Loucy (cell line): Measurements from ENCODE around the gene CCDC69.

Experiments used
- H2AFZ ChIP-seq: fragments of 200-600 bp; sonication (generic); 2 replicates; pipeline ENCODE4 v1.6.0; 2016; ENCODE audit warnings: antibody characterized with exemption, mild to moderate bottlenecking, low read length, moderate library complexity
- H3F3A ChIP-seq: fragments of 200-600 bp; 2 replicates; pipeline ENCODE4 v1.6.0; 2016; ENCODE audit warnings: antibody characterized with exemption, low read depth, mild to moderate bottlenecking
- H3K27me3 ChIP-seq: fragments of 200-600 bp; sonication (generic); 2 replicates; pipeline ENCODE4 v1.6.1; 2014; ENCODE audit warnings: low read length, mild to moderate bottlenecking; ENCODE audit not compliant: insufficient read depth, poor library complexity, severe bottlenecking
- H3K36me3 ChIP-seq: fragments of 200-600 bp; sonication (generic); 2 replicates; pipeline ENCODE4 v1.6.1; 2016; ENCODE audit warnings: low read length; ENCODE audit not compliant: insufficient read depth
- H3K4me1 ChIP-seq: fragments of 200-600 bp; sonication (generic); 2 replicates; pipeline ENCODE4 v1.5.1; 2014; ENCODE audit warnings: low read length, mild to moderate bottlenecking; ENCODE audit not compliant: insufficient read depth, poor library complexity, severe bottlenecking
- H3K4me2 ChIP-seq: fragments of 200-600 bp; sonication (generic); 2 replicates; pipeline ENCODE4 v1.6.0; 2014; ENCODE audit warnings: antibody characterized with exemption, low read length, low read depth, mild to moderate bottlenecking; ENCODE audit not compliant: poor library complexity, severe bottlenecking
- H3K4me3 ChIP-seq: fragments of 200-600 bp; sonication (generic); 2 replicates; pipeline ENCODE4 v1.5.1; 2014; ENCODE audit warnings: low read length, mild to moderate bottlenecking, mixed read lengths; ENCODE audit not compliant: poor library complexity, severe bottlenecking
- H3K79me2 ChIP-seq: fragments of 200-600 bp; sonication (generic); 2 replicates; pipeline ENCODE4 v1.6.1; 2014; ENCODE audit warnings: low read length; ENCODE audit not compliant: insufficient read depth
- H3K9ac ChIP-seq: fragments of 200-600 bp; sonication (generic); 2 replicates; pipeline ENCODE4 v1.6.0; 2014; ENCODE audit warnings: mild to moderate bottlenecking, low read depth, low read length, moderate library complexity; ENCODE audit not compliant: poor library complexity, severe bottlenecking
- H3K9me2 ChIP-seq: fragments of 200-600 bp; sonication (generic); replicated peaks from 2 replicates; pipeline ENCODE4 v1.6.1; 2016; ENCODE audit warnings: low read depth, low read length, mixed read lengths
- H3K9me3 ChIP-seq: fragments of 200-600 bp; sonication (generic); 2 replicates; pipeline ENCODE4 v1.6.1; 2014; ENCODE audit warnings: mild to moderate bottlenecking, antibody characterized with exemption, low read length, low read depth; ENCODE audit not compliant: insufficient read depth
- H4K20me1 ChIP-seq: fragments of 200-600 bp; sonication (generic); 2 replicates; pipeline ENCODE4 v1.6.0; 2014; ENCODE audit warnings: antibody characterized with exemption, low read length, mild to moderate bottlenecking; ENCODE audit not compliant: insufficient read depth, poor library complexity, severe bottlenecking
- EZH2phosphoT487 ChIP-seq: fragments of 200-600 bp; IDR thresholded peaks from 2 replicates; pipeline ENCODE4 v1.6.1; 2018; ENCODE audit warnings: antibody characterized with exemption, mild to moderate bottlenecking, moderate library complexity, borderline replicate concordance
- TF ChIP-seq, protein P1 (sequence below): fragments of 200-600 bp; sonication (generic); conservative IDR thresholded peaks from 2 replicates; pipeline ENCODE4 v1.5.1; 2014; ENCODE audit warnings: mild to moderate bottlenecking, antibody characterized with exemption, low read length

The CCDC69 gene

GRCh38 chr5:151147033-151147432 lies 76.9 kb downstream of the CCDC69 start:
- Histone ChIP-seq H3K4me2 (no peak overlapping the region), H3K79me2 (peaks cover 96% of the 10 kb centered on the region), H3K36me3 (peaks cover 60% of the 10 kb centered on the region), H3K9ac (no peak overlapping the region), H3K4me3 (no peak overlapping the region), H3K9me3 (no peaks in the 10 kb centered on the region), H3K27me3 (no peaks in the 10 kb centered on the region), H2AFZ (no peak overlapping the region), H3F3A (peaks cover 9% of the 10 kb centered on the region), H4K20me1 (peaks cover 22% of the 10 kb centered on the region), H3K4me1 (peaks cover 47% of the 10 kb centered on the region), H3K9me2 (no peaks in the 10 kb centered on the region)
- no peak for TF ChIP-seq EZH2phosphoT487
- TF ChIP-seq, protein P1, sequence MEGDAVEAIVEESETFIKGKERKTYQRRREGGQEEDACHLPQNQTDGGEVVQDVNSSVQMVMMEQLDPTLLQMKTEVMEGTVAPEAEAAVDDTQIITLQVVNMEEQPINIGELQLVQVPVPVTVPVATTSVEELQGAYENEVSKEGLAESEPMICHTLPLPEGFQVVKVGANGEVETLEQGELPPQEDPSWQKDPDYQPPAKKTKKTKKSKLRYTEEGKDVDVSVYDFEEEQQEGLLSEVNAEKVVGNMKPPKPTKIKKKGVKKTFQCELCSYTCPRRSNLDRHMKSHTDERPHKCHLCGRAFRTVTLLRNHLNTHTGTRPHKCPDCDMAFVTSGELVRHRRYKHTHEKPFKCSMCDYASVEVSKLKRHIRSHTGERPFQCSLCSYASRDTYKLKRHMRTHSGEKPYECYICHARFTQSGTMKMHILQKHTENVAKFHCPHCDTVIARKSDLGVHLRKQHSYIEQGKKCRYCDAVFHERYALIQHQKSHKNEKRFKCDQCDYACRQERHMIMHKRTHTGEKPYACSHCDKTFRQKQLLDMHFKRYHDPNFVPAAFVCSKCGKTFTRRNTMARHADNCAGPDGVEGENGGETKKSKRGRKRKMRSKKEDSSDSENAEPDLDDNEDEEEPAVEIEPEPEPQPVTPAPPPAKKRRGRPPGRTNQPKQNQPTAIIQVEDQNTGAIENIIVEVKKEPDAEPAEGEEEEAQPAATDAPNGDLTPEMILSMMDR: no peak

GRCh38 chr5:151146061-151146460 lies 77.8 kb downstream of the CCDC69 start:
- H4K20me1 ChIP-seq: peaks cover 28% of the 10 kb centered on the region
- H3K36me3 ChIP-seq: peaks cover 69% of the 10 kb centered on the region
- peaks cover 5% of the 10 kb centered on the region; the same call in 1 of the 2 replicates for H3F3A ChIP-seq
- no peak overlapping the region for H3K4me2 ChIP-seq
- TF ChIP-seq, protein P1: no peak
- TF ChIP-seq EZH2phosphoT487: no peak
- H3K9ac ChIP-seq: no peak overlapping the region
- H3K4me1 ChIP-seq: peaks cover 37% of the 10 kb centered on the region
- H3K27me3 ChIP-seq: no peaks in the 10 kb centered on the region
- peaks cover 96% of the 10 kb centered on the region for H3K79me2 ChIP-seq
- H3K9me3 ChIP-seq: no peaks in the 10 kb centered on the region
- no peaks in the 10 kb centered on the region for H3K9me2 ChIP-seq
- H3K4me3 ChIP-seq: no peak overlapping the region
- H2AFZ ChIP-seq: no peak overlapping the region

DNA sequence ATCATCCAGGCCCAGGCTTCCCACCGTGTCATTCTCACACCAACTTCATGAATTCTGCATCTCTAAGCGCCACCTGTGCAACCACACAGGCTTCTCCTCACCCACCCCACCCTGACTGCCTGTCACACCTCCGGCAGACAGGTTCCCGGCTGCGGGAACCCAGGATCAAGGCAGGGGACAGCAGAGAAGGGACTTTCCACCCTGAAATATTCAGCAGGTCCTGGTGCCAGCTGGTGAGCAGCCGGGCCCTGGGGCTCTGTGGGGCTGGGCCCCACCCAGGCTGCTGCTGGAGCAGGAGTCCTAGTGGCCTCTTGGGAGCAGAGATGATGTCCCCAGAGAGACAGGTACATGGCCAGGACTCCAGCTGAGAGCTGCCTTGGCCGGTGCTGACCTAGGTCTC lies 79.0 kb downstream of the CCDC69 start:
- Histone ChIP-seq H3K36me3 (peaks cover 77% of the 10 kb centered on the region), H3K4me1 (peaks cover 27% of the 10 kb centered on the region), H3K4me2 (no peak overlapping the region)

More for the DNA sequence above, 79.0 kb downstream of the CCDC69 start:
- Histone ChIP-seq H3F3A (no peaks in the 10 kb centered on the region), H3K4me3 (no peak overlapping the region), H3K9me2 (no peaks in the 10 kb centered on the region), H3K9ac (no peak overlapping the region), H2AFZ (no peak overlapping the region), H3K9me3 (no peaks in the 10 kb centered on the region), H3K79me2 (peaks cover 94% of the 10 kb centered on the region), H3K27me3 (no peaks in the 10 kb centered on the region), H4K20me1 (peaks cover 28% of the 10 kb centered on the region)
- TF ChIP-seq, protein P1: no peak
- no peak for TF ChIP-seq EZH2phosphoT487
